ENCODE measurements around the gene IL1R2.

DNA sequence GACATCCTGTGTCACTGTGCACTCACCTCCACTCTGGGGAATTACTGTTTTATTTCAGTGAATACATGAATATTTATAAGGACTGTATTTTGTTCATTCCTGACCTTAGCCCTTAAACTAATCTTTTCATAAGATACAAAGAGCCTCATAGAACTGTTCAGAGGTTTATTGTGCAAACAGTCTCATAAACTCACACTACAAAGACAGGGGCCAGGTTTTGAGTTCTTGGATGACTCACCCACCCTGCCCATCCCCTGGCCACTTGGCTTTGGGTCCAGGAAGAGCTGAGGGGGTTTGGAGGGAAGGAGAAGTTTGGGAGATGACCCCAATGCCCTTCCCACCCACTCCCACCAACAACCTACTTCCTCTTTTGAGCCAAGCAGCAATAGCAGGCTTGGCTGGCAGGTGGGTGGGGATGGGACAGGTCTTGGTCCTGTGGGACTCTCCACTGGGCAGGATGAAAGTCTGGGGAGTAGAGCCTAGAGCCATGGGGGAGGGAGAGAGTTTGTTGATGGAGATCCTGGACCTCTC, 43.1 kb upstream of the IL1R2 start:
- TF ChIP-seq, protein P1, sequence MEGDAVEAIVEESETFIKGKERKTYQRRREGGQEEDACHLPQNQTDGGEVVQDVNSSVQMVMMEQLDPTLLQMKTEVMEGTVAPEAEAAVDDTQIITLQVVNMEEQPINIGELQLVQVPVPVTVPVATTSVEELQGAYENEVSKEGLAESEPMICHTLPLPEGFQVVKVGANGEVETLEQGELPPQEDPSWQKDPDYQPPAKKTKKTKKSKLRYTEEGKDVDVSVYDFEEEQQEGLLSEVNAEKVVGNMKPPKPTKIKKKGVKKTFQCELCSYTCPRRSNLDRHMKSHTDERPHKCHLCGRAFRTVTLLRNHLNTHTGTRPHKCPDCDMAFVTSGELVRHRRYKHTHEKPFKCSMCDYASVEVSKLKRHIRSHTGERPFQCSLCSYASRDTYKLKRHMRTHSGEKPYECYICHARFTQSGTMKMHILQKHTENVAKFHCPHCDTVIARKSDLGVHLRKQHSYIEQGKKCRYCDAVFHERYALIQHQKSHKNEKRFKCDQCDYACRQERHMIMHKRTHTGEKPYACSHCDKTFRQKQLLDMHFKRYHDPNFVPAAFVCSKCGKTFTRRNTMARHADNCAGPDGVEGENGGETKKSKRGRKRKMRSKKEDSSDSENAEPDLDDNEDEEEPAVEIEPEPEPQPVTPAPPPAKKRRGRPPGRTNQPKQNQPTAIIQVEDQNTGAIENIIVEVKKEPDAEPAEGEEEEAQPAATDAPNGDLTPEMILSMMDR (IDR thresholded peaks at IDR 0.05), result no peak
- TF ChIP-seq, protein P2, sequence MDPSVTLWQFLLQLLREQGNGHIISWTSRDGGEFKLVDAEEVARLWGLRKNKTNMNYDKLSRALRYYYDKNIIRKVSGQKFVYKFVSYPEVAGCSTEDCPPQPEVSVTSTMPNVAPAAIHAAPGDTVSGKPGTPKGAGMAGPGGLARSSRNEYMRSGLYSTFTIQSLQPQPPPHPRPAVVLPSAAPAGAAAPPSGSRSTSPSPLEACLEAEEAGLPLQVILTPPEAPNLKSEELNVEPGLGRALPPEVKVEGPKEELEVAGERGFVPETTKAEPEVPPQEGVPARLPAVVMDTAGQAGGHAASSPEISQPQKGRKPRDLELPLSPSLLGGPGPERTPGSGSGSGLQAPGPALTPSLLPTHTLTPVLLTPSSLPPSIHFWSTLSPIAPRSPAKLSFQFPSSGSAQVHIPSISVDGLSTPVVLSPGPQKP (IDR thresholded peaks at IDR 0.05; ENCODE audit: low read depth, low read length), result no peak
- no peak for TF ChIP-seq RCOR1 (IDR thresholded peaks at IDR 0.05; ENCODE audit: low read depth, low read length)
- TF ChIP-seq POLR2A (IDR thresholded peaks at IDR 0.05; ENCODE audit: low read length), result no peak
- no peak for TF ChIP-seq MYC (IDR thresholded peaks at IDR 0.05; ENCODE audit: borderline replicate concordance, low read length)
- TF ChIP-seq, protein P3, sequence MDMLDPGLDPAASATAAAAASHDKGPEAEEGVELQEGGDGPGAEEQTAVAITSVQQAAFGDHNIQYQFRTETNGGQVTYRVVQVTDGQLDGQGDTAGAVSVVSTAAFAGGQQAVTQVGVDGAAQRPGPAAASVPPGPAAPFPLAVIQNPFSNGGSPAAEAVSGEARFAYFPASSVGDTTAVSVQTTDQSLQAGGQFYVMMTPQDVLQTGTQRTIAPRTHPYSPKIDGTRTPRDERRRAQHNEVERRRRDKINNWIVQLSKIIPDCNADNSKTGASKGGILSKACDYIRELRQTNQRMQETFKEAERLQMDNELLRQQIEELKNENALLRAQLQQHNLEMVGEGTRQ (IDR thresholded peaks at IDR 0.05), result no peak
- TF ChIP-seq, protein P4, sequence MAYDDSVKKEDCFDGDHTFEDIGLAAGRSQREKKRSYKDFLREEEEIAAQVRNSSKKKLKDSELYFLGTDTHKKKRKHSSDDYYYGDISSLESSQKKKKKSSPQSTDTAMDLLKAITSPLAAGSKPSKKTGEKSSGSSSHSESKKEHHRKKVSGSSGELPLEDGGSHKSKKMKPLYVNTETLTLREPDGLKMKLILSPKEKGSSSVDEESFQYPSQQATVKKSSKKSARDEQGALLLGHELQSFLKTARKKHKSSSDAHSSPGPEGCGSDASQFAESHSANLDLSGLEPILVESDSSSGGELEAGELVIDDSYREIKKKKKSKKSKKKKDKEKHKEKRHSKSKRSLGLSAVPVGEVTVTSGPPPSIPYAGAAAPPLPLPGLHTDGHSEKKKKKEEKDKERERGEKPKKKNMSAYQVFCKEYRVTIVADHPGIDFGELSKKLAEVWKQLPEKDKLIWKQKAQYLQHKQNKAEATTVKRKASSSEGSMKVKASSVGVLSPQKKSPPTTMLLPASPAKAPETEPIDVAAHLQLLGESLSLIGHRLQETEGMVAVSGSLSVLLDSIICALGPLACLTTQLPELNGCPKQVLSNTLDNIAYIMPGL (CRISPR knock-in tag; IDR thresholded peaks at IDR 0.05; ENCODE audit: borderline replicate concordance), result no peak
- TF ChIP-seq SMC3 (IDR thresholded peaks at IDR 0.05), result no peak
- TF ChIP-seq EHF (CRISPR knock-in tag; IDR thresholded peaks at IDR 0.05), result no peak
- TF ChIP-seq FOSL2 (IDR thresholded peaks at IDR 0.05), result no peak
- TF ChIP-seq FOSL2 (CRISPR knock-in tag; IDR thresholded peaks at IDR 0.05), result no peak
- TF ChIP-seq EP300 (IDR thresholded peaks at IDR 0.05), result no peak
- TF ChIP-seq POLR2AphosphoS2 (conservative IDR thresholded peaks at IDR 0.05; ENCODE audit: low read length), result no peak
